Uterus (tissue), 2 donors: Measurements from ENCODE around the gene SYF2.

Experiments used
- CTCF ChIP-seq, 4 experiments: fragments of 200-600 bp in 2 of 4; fragments of 450-650 bp in 2 of 4; sonication (generic) in 2 of 4; IDR thresholded peaks; one replicate each; pipeline ENCODE4 v1.5.1; 2016 to 2019; ENCODE audit warnings: antibody characterized with exemption in 4 of 4, mild to moderate bottlenecking in 2 of 4, moderate library complexity in 1 of 4
- POLR2A ChIP-seq, 2 donors: fragments of 450-650 bp; IDR thresholded peaks; one replicate each; pipeline ENCODE4 v1.6.1; 2016; ENCODE audit warnings: antibody characterized with exemption in 2 of 2, mild to moderate bottlenecking in 1 of 2, moderate library complexity in 1 of 2

- TF ChIP-seq CTCF (IDR thresholded peaks at IDR 0.05) (no peak), POLR2A (IDR thresholded peaks at IDR 0.05) (no peak)
Measured at GRCh38 chr1:25182629-25183028, 49.7 kb downstream of the SYF2 start.
